Naive thymus-derived CD8-positive, alpha-beta T cell (primary cell): ENCODE measurements around the gene THEM5. TPM values are rescaled to one million over a fixed set of nuclear protein-coding genes. Genes with fewer than 3 reads are reported as not detected.

Experiments
- ATAC-seq, 2 donors: fragments of 150-1000 bp; cut with Tn5 transposase in 1 of 2; sonication (Bioruptor Pico), chemical (Tn5 transposase) in 1 of 2; 1 replicate in 1 of 2; 2 replicates in 1 of 2; pipeline ENCODE4 v1.10.0; 2021; ENCODE audit warnings: mild to moderate bottlenecking in 2 of 2, moderate library complexity in 2 of 2
- POLR2A ChIA-PET: fragments of 350-600 bp; sonication (Branson Sonifier 250); formaldehyde crosslinking; loops from one replicate; lab custom pipeline; 2021; ENCODE audit warnings: antibody characterized with exemption; lab: Charles Lee
- DNase-seq, 10 donors: peaks; one replicate each; pipeline versions ENCODE4 v3.0.0 to v3.0.0-alpha.2; 2020 to 2022
- H3K27ac Mint-ChIP-seq, 10 donors: one replicate each; pipeline ENCODE4 v1.8.0; 2020 to 2022; ENCODE audit warnings: mild to moderate bottlenecking in 10 of 10, mixed read lengths in 10 of 10, moderate library complexity in 4 of 10, inconsistent platforms in 1 of 10
- H3K27me3 Mint-ChIP-seq, 5 donors: one replicate each; pipeline ENCODE4 v1.8.0; 2021 to 2022; ENCODE audit warnings: mixed read lengths in 5 of 5
- H3K36me3 Mint-ChIP-seq, 3 donors: one replicate each; pipeline ENCODE4 v1.8.0; 2020 to 2022; ENCODE audit warnings: mixed read lengths in 3 of 3, mild to moderate bottlenecking in 2 of 3, inconsistent platforms in 1 of 3
- H3K4me1 Mint-ChIP-seq, 4 donors: one replicate each; pipeline ENCODE4 v1.8.0; 2021 to 2022; ENCODE audit warnings: mixed read lengths in 4 of 4
- H3K4me3 Mint-ChIP-seq, 10 donors: one replicate each; pipeline ENCODE4 v1.8.0; 2020 to 2022; ENCODE audit warnings: mild to moderate bottlenecking in 10 of 10, mixed read lengths in 10 of 10, moderate library complexity in 6 of 10, inconsistent platforms in 1 of 10
- H3K9me3 Mint-ChIP-seq, 9 donors: one replicate each; pipeline ENCODE4 v1.8.0; 2020 to 2022; ENCODE audit warnings: mixed read lengths in 9 of 9, mild to moderate bottlenecking in 3 of 9, inconsistent platforms in 1 of 9, moderate library complexity in 1 of 9
- polyA plus RNA-seq, 3 donors: library from polyadenylated mRNA; unstranded; fragments of 300-500 nt; fragmentation: Illumina TruSeq; gene quantifications; one replicate each; pipeline ENCODE4 v1.2.3, GENCODE V29; 2021
- total RNA-seq, 8 experiments: library from RNA in 2 of 8; stranded (reverse) in 2 of 8; gene quantifications; one replicate each; pipeline ENCODE4 v1.2.3 and lab custom pipeline; 2021 to 2026

The THEM5 gene
- total and polyA plus RNA-seq, 5 experiments from 2014 or later = not detected

GRCh38 chr1:151825751-151826660, 27.5 kb downstream of the THEM5 start:
- Mint-ChIP-seq H3K9me3 (no peaks in the 10 kb centered on the region), H3K36me3 (no peaks in the 10 kb centered on the region), H3K27ac (peak overlapping the region in 6 of 10 donors; percentile 31 to 75 (median 48)), H3K27me3 (no peaks in the 10 kb centered on the region), H3K4me3 (peak overlapping the region in 2 of 10 donors; percentile 19 to 57), H3K4me1 (peaks cover 27 to 64% (median 54%) of the 10 kb centered on the region in 4 donors)
- ATAC-seq (no peak), DNase-seq (peak in 1 of 10 donors; percentile 52)
- POLR2A ChIA-PET = interaction anchor here (1.0 kb wide), 1 partner anchor 63 kb away, joined by 3 read pairs; the partner anchor contains the start of gene MRPL9

GRCh38 chr1:151825204-151825603, 28.3 kb downstream of the THEM5 start:
- ATAC-seq (no peak), DNase-seq (peak in 1 of 10 donors; percentile 52)
- Mint-ChIP-seq H3K36me3 (no peaks in the 10 kb centered on the region), H3K27ac (peak overlapping the region in 2 of 10 donors; percentile 44 to 78), H3K27me3 (no peaks in the 10 kb centered on the region), H3K9me3 (no peaks in the 10 kb centered on the region), H3K4me3 (peak overlapping the region in 1 of 10 donors; percentile 52), H3K4me1 (peaks cover 30 to 64% (median 55%) of the 10 kb centered on the region in 4 donors)
- POLR2A ChIA-PET = interaction anchor here (0.7 to 1.0 kb wide), 2 partner anchors 62 to 289 kb away, joined by 3 read pairs; partner anchors contain the start of gene MRPL9

- peaks cover 20 to 52% (median 43%) of the 10 kb centered on the region in 4 donors for H3K4me1 Mint-ChIP-seq
- no peaks in the 10 kb centered on the region for H3K9me3 Mint-ChIP-seq
- peak overlapping the region in 5 of 10 donors; percentile 2 to 58 (median 16) for H3K27ac Mint-ChIP-seq
- peak overlapping the region in 1 of 10 donors; percentile 52 for H3K4me3 Mint-ChIP-seq
- ATAC-seq = no peak
- POLR2A ChIA-PET = no interaction called here
- H3K27me3 Mint-ChIP-seq = no peaks in the 10 kb centered on the region
- DNase-seq = peak in 1 of 10 donors; percentile 6
- H3K36me3 Mint-ChIP-seq = no peaks in the 10 kb centered on the region
Observed at GRCh38 chr1:151823175-151823574, 30.3 kb downstream of the THEM5 start.

DNA sequence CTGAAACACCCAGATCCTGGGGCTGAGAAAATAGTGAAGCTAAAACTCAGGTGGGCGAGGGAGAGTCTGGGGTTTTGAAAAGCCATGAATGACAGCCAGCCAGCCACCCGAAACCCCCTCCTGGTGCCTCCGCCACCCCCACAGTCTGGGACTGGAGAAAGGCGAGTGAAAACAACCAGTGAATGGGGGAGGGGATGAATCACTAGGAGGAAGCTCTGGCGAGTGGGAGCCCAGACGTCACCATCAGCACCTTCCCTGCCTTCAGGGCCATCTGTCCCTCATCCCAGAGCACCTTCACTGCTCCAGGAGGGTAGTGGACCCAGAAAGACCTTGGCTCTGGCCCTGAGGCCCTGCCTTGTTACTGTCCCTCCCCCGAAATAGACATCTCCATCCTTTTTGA, 31.1 kb downstream of the THEM5 start:
- DNase-seq (peak in 1 of 10 donors; percentile 37), ATAC-seq (no peak)
- H3K36me3 Mint-ChIP-seq = no peaks in the 10 kb centered on the region
- H3K9me3 Mint-ChIP-seq = no peaks in the 10 kb centered on the region
- POLR2A ChIA-PET = interaction anchor here (0.6 kb wide), 1 partner anchor 300 kb away, joined by 5 read pairs; no protein-coding TSS in a partner anchor
- peaks cover 17 to 47% (median 42%) of the 10 kb centered on the region in 4 donors for H3K4me1 Mint-ChIP-seq
- peak overlapping the region in 2 of 10 donors; percentile 5 to 53 for H3K27ac Mint-ChIP-seq
- H3K27me3 Mint-ChIP-seq = no peaks in the 10 kb centered on the region
- peak overlapping the region in 1 of 10 donors; percentile 39 for H3K4me3 Mint-ChIP-seq

GRCh38 chr1:151820940-151821339, 32.6 kb downstream of the THEM5 start:
- Mint-ChIP-seq H3K27ac (peak overlapping the region in 3 of 10 donors; percentile 19 to 35 (median 28)), H3K27me3 (no peaks in the 10 kb centered on the region), H3K9me3 (no peaks in the 10 kb centered on the region), H3K36me3 (no peaks in the 10 kb centered on the region), H3K4me3 (no peak overlapping the region), H3K4me1 (peaks cover 21 to 55% (median 51%) of the 10 kb centered on the region in 4 donors)
- POLR2A ChIA-PET = interaction anchor here (0.8 to 0.9 kb wide), 2 partner anchors 8 to 31 kb away, joined by 3 read pairs; partner anchors contain the start of gene TDRKH
- DNase-seq (peak in 1 of 10 donors; percentile 47), ATAC-seq (peak in 1 of 2 donors; percentile 22)

- peak in 1 of 10 donors; percentile 23 for DNase-seq
- Mint-ChIP-seq H3K4me3 (no peak overlapping the region), H3K36me3 (no peaks in the 10 kb centered on the region), H3K9me3 (no peaks in the 10 kb centered on the region), H3K27me3 (no peaks in the 10 kb centered on the region), H3K27ac (peak overlapping the region in 2 of 10 donors; percentile 59 to 79), H3K4me1 (peaks cover 24 to 57% (median 55%) of the 10 kb centered on the region in 4 donors)
- no peak for ATAC-seq
- POLR2A ChIA-PET = interaction anchor here (0.6 to 0.8 kb wide), 2 partner anchors 9 to 168 kb away, joined by 3 to 9 read pairs; no protein-coding TSS in a partner anchor
Observed at GRCh38 chr1:151819976-151820623, 33.4 kb downstream of the THEM5 start.

- Mint-ChIP-seq H3K4me3 (no peak overlapping the region), H3K9me3 (no peaks in the 10 kb centered on the region), H3K27ac (peak overlapping the region in 3 of 10 donors; percentile 9 to 79 (median 59)), H3K4me1 (peaks cover 24 to 62% (median 58%) of the 10 kb centered on the region in 4 donors), H3K27me3 (no peaks in the 10 kb centered on the region), H3K36me3 (no peaks in the 10 kb centered on the region)
- ATAC-seq = no peak
- POLR2A ChIA-PET = no interaction called here
- peak in 1 of 10 donors; percentile 19 for DNase-seq
Observed at GRCh38 chr1:151819227-151819835, 34.2 kb downstream of the THEM5 start.

DNA sequence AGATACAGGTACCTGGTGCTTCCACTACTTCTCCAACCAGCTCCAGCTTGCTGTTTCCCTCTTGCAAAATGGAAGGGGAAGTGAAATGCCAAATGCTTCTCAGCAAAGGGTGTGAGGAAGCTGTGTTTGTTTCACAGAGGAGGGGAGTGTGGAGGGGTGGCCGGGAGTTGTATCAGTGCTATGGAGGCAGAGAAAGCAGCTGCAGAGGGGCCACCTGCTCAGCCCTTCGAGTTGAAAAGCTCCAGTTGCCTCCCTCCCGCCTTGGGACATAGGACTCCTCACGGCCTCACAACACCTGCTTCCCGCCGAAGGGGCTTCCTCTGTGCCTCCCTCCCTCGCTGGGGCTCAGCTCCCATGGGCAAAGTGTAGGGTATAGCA, 36.2 kb downstream of the THEM5 start:
- H3K27ac Mint-ChIP-seq = peak overlapping the region in 2 of 10 donors; percentile 1 to 3
- no peak for ATAC-seq
- H3K4me3 Mint-ChIP-seq = no peak overlapping the region
- H3K27me3 Mint-ChIP-seq = no peaks in the 10 kb centered on the region
- no peaks in the 10 kb centered on the region for H3K36me3 Mint-ChIP-seq
- peaks cover 27 to 70% (median 65%) of the 10 kb centered on the region in 4 donors for H3K4me1 Mint-ChIP-seq
- POLR2A ChIA-PET = interaction anchor here (0.5 kb wide), 1 partner anchor 54 kb away, joined by 3 read pairs; no protein-coding TSS in a partner anchor
- H3K9me3 Mint-ChIP-seq = no peaks in the 10 kb centered on the region
- peak in 1 of 10 donors; percentile 26 for DNase-seq

GRCh38 chr1:151816548-151817352, 36.8 kb downstream of the THEM5 start:
- POLR2A ChIA-PET = interaction anchor here (0.5 to 0.9 kb wide), 3 partner anchors 17 to 205 kb away, joined by 3 to 7 read pairs (median 3); no protein-coding TSS in a partner anchor
- no peak for ATAC-seq

DNA sequence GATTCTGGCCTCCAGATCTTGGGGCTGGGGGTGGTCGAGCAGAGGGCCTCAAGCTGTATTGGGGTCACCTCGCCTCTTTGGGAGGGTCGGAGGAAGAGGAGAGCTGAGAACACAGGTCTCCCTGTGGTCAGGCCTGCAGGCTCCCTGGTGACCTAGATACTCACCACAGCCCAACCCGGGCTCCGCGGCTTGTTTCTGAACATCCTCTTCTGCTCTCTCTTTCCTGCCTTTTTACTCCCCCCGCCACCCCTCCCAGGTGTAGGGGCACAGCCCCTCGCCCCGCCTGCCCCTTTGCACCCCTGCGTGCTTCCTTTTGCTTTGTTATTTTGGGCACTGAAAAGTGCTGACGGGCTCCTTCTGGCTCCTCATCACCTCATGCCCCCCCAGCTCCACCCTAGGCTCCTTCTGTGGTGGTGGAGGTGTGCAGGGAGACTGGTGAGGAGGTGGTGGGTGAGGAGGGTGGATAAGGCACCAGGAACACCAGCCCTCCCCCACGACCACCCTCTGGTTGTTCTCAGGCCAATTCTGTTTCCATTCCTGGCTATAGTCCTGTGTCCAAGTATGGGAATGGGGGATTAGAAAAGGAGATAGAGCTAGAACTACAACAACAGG, 37.7 kb downstream of the THEM5 start:
- peaks cover 19 to 55% (median 52%) of the 10 kb centered on the region in 4 donors for H3K4me1 Mint-ChIP-seq
- no peaks in the 10 kb centered on the region for H3K27me3 Mint-ChIP-seq
- no peaks in the 10 kb centered on the region for H3K36me3 Mint-ChIP-seq
- H3K4me3 Mint-ChIP-seq = peak overlapping the region; percentile 34 to 78 (median 62)
- H3K9me3 Mint-ChIP-seq = no peaks in the 10 kb centered on the region
- ATAC-seq (peak; percentile 91 to 92), DNase-seq (peak in 5 of 10 donors; percentile 58 to 75 (median 59))
- POLR2A ChIA-PET = interaction anchor here (0.5 to 0.9 kb wide), 2 partner anchors 16 to 204 kb away, joined by 3 to 7 read pairs; no protein-coding TSS in a partner anchor
- peak overlapping the region; percentile 21 to 87 (median 76) for H3K27ac Mint-ChIP-seq

More at GRCh38 chr1:151816548-151817352, 36.8 kb downstream of the THEM5 start:
- H3K4me1 Mint-ChIP-seq = peaks cover 27 to 64% (median 61%) of the 10 kb centered on the region in 4 donors
- DNase-seq = peak in 1 of 10 donors; percentile 21
- H3K27me3 Mint-ChIP-seq = no peaks in the 10 kb centered on the region
- H3K9me3 Mint-ChIP-seq = no peaks in the 10 kb centered on the region
- H3K4me3 Mint-ChIP-seq = peak overlapping the region in 3 of 10 donors; percentile 22 to 78 (median 78)
- H3K27ac Mint-ChIP-seq = peak overlapping the region in 6 of 10 donors; percentile 1 to 83 (median 32)
- H3K36me3 Mint-ChIP-seq = no peaks in the 10 kb centered on the region
